Measurements from ENCODE around the gene FREM2.

GRCh38 chr13:38821770-38822551 is 135.1 kb downstream of the FREM2 start:
- TF ChIP-seq, protein P1, sequence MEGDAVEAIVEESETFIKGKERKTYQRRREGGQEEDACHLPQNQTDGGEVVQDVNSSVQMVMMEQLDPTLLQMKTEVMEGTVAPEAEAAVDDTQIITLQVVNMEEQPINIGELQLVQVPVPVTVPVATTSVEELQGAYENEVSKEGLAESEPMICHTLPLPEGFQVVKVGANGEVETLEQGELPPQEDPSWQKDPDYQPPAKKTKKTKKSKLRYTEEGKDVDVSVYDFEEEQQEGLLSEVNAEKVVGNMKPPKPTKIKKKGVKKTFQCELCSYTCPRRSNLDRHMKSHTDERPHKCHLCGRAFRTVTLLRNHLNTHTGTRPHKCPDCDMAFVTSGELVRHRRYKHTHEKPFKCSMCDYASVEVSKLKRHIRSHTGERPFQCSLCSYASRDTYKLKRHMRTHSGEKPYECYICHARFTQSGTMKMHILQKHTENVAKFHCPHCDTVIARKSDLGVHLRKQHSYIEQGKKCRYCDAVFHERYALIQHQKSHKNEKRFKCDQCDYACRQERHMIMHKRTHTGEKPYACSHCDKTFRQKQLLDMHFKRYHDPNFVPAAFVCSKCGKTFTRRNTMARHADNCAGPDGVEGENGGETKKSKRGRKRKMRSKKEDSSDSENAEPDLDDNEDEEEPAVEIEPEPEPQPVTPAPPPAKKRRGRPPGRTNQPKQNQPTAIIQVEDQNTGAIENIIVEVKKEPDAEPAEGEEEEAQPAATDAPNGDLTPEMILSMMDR (IDR thresholded peaks at IDR 0.05) = no peak
- TF ChIP-seq POLR2A (IDR thresholded peaks at IDR 0.05) = no peak
